OCI-LY3 (cell line): Measurements from ENCODE around the gene ADAMTS19.

Experiments used
- H2AFZ ChIP-seq: fragments of 200-600, 300-600 bp; shearing (Covaris generic); 2 replicates; pipeline ENCODE4 v1.6.0; 2014; ENCODE audit warnings: antibody characterized with exemption, low read depth, low read length
- H3K27ac ChIP-seq: fragments of 200-600, 300-600 bp; sonication (generic); 2 replicates; pipeline ENCODE4 v1.5.1; 2014; ENCODE audit warnings: mild to moderate bottlenecking, low read length, moderate library complexity, mixed read lengths
- H3K27me3 ChIP-seq: fragments of 200-600, 300-600 bp; sonication (generic); 2 replicates; pipeline ENCODE4 v1.6.1; 2014; ENCODE audit warnings: low read depth, low read length, mixed read lengths
- H3K36me3 ChIP-seq: fragments of 200-600, 300-600 bp; sonication (generic); replicated peaks from 2 replicates; pipeline ENCODE3; 2014; ENCODE audit warnings: low read depth, low read length, mixed read lengths
- H3K4me1 ChIP-seq: fragments of 300-600, 200-600 bp; sonication (generic); 2 replicates; pipeline ENCODE4 v1.6.1; 2014; ENCODE audit warnings: low read length, mixed read lengths
- H3K4me2 ChIP-seq: fragments of 200-600, 300-600 bp; sonication (generic); 2 replicates; pipeline ENCODE4 v1.6.1; 2014; ENCODE audit warnings: low read length, mixed read lengths
- H3K4me3 ChIP-seq: fragments of 300-600, 200-600 bp; sonication (generic); 2 replicates; pipeline ENCODE4 v1.5.1; 2014; ENCODE audit warnings: antibody characterized with exemption, mild to moderate bottlenecking, low read length, moderate library complexity
- H3K79me2 ChIP-seq: fragments of 300-600, 200-600 bp; shearing (Covaris generic); 2 replicates; pipeline ENCODE4 v1.6.1; 2014; ENCODE audit warnings: mild to moderate bottlenecking, low read length, mixed read lengths
- H3K9ac ChIP-seq: fragments of 300-600, 200-600 bp; shearing (Covaris generic); 2 replicates; pipeline ENCODE4 v1.6.0; 2014; ENCODE audit warnings: mild to moderate bottlenecking, low read length, moderate library complexity
- H3K9me3 ChIP-seq: fragments of 200-600, 300-600 bp; shearing (Covaris generic); 2 replicates; pipeline ENCODE4 v1.6.1; 2014; ENCODE audit warnings: low read length, mixed read lengths; ENCODE audit not compliant: insufficient read depth
- H4K20me1 ChIP-seq: fragments of 200-600, 300-600 bp; sonication (generic); 2 replicates; pipeline ENCODE4 v1.6.1; 2016; ENCODE audit warnings: low read length, mixed read lengths; ENCODE audit not compliant: insufficient read depth
- EZH2phosphoT487 ChIP-seq: fragments of 200-600 bp; shearing (Covaris generic); IDR thresholded peaks from 2 replicates; pipeline ENCODE4 v1.6.1; 2018; ENCODE audit warnings: antibody characterized with exemption, mixed run types, low read depth
- TF ChIP-seq, protein P1 (sequence below): fragments of 200-600, 300-600 bp; sonication (generic); IDR thresholded peaks from 2 replicates; pipeline ENCODE4 v1.5.1; 2014; ENCODE audit warnings: antibody characterized with exemption, low read length, low read depth

ADAMTS19 gene

DNA sequence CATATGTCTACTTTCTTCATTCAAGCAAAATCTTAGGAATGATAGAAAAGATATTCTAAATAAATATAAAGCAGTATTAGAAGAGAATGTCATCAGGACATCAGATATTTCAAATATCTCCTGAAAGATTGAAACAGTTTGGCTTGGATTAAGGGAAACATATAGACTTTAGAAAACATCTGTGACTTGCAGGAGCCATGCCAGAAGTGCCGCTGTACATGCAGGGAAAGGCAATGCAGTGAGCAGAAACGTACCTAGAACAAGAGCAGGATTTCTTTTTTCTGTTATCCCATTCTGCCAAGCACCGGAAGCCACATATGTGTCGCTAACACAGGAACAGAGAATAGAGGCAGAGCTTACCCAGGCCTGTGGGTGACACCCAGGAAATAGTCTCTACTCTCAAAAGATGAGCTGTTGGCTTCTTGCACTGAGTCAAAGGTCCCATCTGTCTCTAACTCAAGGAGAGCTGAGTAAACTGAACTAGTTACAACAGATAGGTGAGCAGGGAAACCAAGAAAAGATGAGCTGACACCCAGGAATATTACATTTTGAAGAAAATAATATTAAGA lies 5.8 kb downstream of the ADAMTS19 start:
- Histone ChIP-seq H4K20me1 (no peaks in the 10 kb centered on the region), H3K9me3 (no peaks in the 10 kb centered on the region), H3K9ac (no peak overlapping the region), H2AFZ (no peak overlapping the region), H3K27ac (no peak overlapping the region), H3K27me3 (no peaks in the 10 kb centered on the region), H3K4me3 (no peak overlapping the region), H3K36me3 (no peaks in the 10 kb centered on the region), H3K4me1 (no peaks in the 10 kb centered on the region), H3K4me2 (no peak overlapping the region), H3K79me2 (no peaks in the 10 kb centered on the region)
- TF ChIP-seq, protein P1, sequence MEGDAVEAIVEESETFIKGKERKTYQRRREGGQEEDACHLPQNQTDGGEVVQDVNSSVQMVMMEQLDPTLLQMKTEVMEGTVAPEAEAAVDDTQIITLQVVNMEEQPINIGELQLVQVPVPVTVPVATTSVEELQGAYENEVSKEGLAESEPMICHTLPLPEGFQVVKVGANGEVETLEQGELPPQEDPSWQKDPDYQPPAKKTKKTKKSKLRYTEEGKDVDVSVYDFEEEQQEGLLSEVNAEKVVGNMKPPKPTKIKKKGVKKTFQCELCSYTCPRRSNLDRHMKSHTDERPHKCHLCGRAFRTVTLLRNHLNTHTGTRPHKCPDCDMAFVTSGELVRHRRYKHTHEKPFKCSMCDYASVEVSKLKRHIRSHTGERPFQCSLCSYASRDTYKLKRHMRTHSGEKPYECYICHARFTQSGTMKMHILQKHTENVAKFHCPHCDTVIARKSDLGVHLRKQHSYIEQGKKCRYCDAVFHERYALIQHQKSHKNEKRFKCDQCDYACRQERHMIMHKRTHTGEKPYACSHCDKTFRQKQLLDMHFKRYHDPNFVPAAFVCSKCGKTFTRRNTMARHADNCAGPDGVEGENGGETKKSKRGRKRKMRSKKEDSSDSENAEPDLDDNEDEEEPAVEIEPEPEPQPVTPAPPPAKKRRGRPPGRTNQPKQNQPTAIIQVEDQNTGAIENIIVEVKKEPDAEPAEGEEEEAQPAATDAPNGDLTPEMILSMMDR: no peak
- no peak for TF ChIP-seq EZH2phosphoT487

DNA sequence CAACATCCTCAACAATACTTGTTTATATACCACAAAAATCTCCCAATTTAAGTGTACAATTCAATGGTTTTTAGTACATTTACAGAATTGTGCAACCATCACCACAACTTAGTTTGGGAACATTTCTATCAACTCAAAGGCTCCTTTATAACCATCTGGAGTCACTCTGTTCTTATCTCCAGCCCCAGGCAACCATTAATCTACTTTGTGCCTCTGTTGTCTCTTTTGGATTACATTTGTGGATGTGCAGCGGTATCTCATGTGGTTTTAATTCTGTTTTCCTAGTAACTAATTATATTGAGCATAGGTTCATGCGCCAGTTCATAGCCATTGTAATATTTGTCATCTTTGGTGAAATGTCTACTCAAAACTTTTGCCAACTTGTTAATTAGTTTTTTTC lies 14.4 kb downstream of the ADAMTS19 start:
- Histone ChIP-seq H3K27ac (no peak overlapping the region), H4K20me1 (no peaks in the 10 kb centered on the region), H3K27me3 (no peaks in the 10 kb centered on the region), H3K9me3 (no peaks in the 10 kb centered on the region), H3K4me1 (no peaks in the 10 kb centered on the region), H3K4me3 (no peak overlapping the region), H3K36me3 (no peaks in the 10 kb centered on the region), H3K9ac (no peak overlapping the region), H3K79me2 (no peaks in the 10 kb centered on the region), H2AFZ (no peak overlapping the region), H3K4me2 (no peak overlapping the region)
- TF ChIP-seq, protein P1: no peak
- no peak for TF ChIP-seq EZH2phosphoT487

DNA sequence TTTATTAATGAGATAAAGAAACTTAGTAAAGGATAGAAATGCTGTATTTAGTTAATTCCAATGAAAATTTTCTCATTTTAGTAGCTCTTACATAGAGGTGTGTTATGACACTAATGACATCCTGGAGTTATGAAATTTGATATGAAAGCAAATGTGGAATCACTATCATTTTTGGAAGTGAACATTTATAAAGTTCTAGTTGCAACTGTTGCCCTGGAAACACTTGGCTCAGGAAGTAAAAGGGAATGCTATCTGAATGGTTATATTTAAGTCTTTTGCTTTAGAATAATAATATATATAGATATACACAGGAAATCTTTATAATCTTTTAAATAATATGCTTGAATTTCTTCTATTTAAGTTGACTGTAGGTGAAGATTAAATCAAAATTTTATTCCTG lies 16.7 kb downstream of the ADAMTS19 start:
- H3K27me3 ChIP-seq: no peaks in the 10 kb centered on the region
- no peaks in the 10 kb centered on the region for H3K9me3 ChIP-seq
- H2AFZ ChIP-seq: no peak overlapping the region
- H3K36me3 ChIP-seq: no peaks in the 10 kb centered on the region
- no peak overlapping the region for H3K9ac ChIP-seq
- no peaks in the 10 kb centered on the region for H3K79me2 ChIP-seq
- H3K4me3 ChIP-seq: no peak overlapping the region
- H4K20me1 ChIP-seq: no peaks in the 10 kb centered on the region
- no peaks in the 10 kb centered on the region for H3K4me1 ChIP-seq
- no peak overlapping the region for H3K27ac ChIP-seq
- H3K4me2 ChIP-seq: no peak overlapping the region
- TF ChIP-seq EZH2phosphoT487: no peak
- TF ChIP-seq, protein P1: no peak

DNA sequence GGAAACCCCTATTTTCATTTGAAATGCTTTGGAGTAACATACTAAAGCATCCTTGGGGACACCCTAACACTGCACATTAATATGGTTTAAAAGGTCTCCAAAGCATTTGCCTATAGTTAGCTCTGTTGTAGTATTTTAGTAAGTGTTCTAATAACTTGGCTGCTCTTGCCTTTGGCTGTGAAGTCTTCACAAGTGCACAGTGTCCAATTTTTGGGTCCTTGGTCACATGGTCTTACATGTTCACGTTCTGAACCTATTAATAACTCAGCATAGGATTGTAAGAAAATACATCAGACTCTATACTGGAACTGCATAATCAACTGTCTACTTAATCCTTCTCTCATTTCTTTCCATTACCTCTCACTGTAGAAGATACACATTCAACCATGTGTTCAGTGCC lies 17.4 kb downstream of the ADAMTS19 start:
- no peaks in the 10 kb centered on the region for H4K20me1 ChIP-seq
- H3K9me3 ChIP-seq: no peaks in the 10 kb centered on the region
- no peak overlapping the region for H3K4me2 ChIP-seq
- H3K4me1 ChIP-seq: no peaks in the 10 kb centered on the region
- H3K79me2 ChIP-seq: no peaks in the 10 kb centered on the region
- no peak overlapping the region for H3K4me3 ChIP-seq
- no peak overlapping the region for H2AFZ ChIP-seq
- H3K27me3 ChIP-seq: no peaks in the 10 kb centered on the region
- no peak overlapping the region for H3K9ac ChIP-seq
- no peaks in the 10 kb centered on the region for H3K36me3 ChIP-seq
- no peak overlapping the region for H3K27ac ChIP-seq
- TF ChIP-seq, protein P1: no peak
- no peak for TF ChIP-seq EZH2phosphoT487
